ENCODE data around the gene FGF23.

FGF23 gene

GRCh38 chr12:4383304-4383865, 3.9 kb upstream of the FGF23 start:
- no peak for DNase-seq (ENCODE audit: low read depth in 2 of 2)

- no peak for DNase-seq (ENCODE audit: low read depth in 2 of 2)
These were observed 820 bp upstream of the FGF23 start for GRCh38 chr12:4380332-4380731.

- no peak for DNase-seq (ENCODE audit: low read depth in 2 of 2)
These were observed 740 bp downstream of the FGF23 start for GRCh38 chr12:4378772-4379171.

- no peak for DNase-seq (ENCODE audit: low read depth in 2 of 2)
These were observed 4.1 kb downstream of the FGF23 start for GRCh38 chr12:4375449-4375848.

GRCh38 chr12:4372653-4373052, 6.9 kb downstream of the FGF23 start:
- DNase-seq (ENCODE audit: low read depth in 2 of 2), result no peak

- DNase-seq (ENCODE audit: low read depth in 2 of 2), result no peak
These were observed 9.2 kb downstream of the FGF23 start for GRCh38 chr12:4370265-4370664.

GRCh38 chr12:4369548-4369947, 10.0 kb downstream of the FGF23 start:
- DNase-seq (ENCODE audit: low read depth in 2 of 2), result no peak

GRCh38 chr12:4366090-4366489, 13.4 kb downstream of the FGF23 start:
- DNase-seq (ENCODE audit: low read depth in 2 of 2), result no peak

- DNase-seq (ENCODE audit: low read depth in 2 of 2), result no peak
These were observed 23.5 kb downstream of the FGF23 start for GRCh38 chr12:4356041-4356327.

- DNase-seq (ENCODE audit: low read depth in 2 of 2), result no peak
These were observed 24.1 kb downstream of the FGF23 start for GRCh38 chr12:4355156-4356040.

GRCh38 chr12:4353785-4354208, 25.7 kb downstream of the FGF23 start:
- no peak for DNase-seq (ENCODE audit: low read depth in 2 of 2)

- no peak for DNase-seq (ENCODE audit: low read depth in 2 of 2)
These were observed 32.6 kb downstream of the FGF23 start for GRCh38 chr12:4346931-4347330.

- DNase-seq (ENCODE audit: low read depth in 2 of 2), result no peak
These were observed 47.7 kb downstream of the FGF23 start for GRCh38 chr12:4331842-4332241.

GRCh38 chr12:4331221-4331620, 48.3 kb downstream of the FGF23 start:
- DNase-seq (ENCODE audit: low read depth in 2 of 2), result no peak

GRCh38 chr12:4330203-4330602, 49.3 kb downstream of the FGF23 start:
- DNase-seq (ENCODE audit: low read depth in 2 of 2), result no peak

- DNase-seq (ENCODE audit: low read depth in 2 of 2), result no peak
These were observed 52.2 kb downstream of the FGF23 start for GRCh38 chr12:4327293-4327692.

GRCh38 chr12:4325966-4326365, 53.5 kb downstream of the FGF23 start:
- no peak for DNase-seq (ENCODE audit: low read depth in 2 of 2)

- no peak for DNase-seq (ENCODE audit: low read depth in 2 of 2)
These were observed 55.1 kb downstream of the FGF23 start for GRCh38 chr12:4324366-4324765.

GRCh38 chr12:4323396-4323795, 56.1 kb downstream of the FGF23 start:
- no peak for DNase-seq (ENCODE audit: low read depth in 2 of 2)

GRCh38 chr12:4322726-4323125, 56.8 kb downstream of the FGF23 start:
- no peak for DNase-seq (ENCODE audit: low read depth in 2 of 2)

- peak; percentile 84 to 88 for DNase-seq (ENCODE audit: low read depth in 2 of 2)
These were observed 58.4 kb downstream of the FGF23 start, which contains the start of gene TIGAR for GRCh38 chr12:4320853-4321701. Gene TIGAR, plus strand, starts transcription at chr12:4321213. Its CDS starts 59 bp downstream, at chr12:4321272.

- no peak for DNase-seq (ENCODE audit: low read depth in 2 of 2)
These were observed 59.0 kb downstream of the FGF23 start for GRCh38 chr12:4320497-4320852.

All from fibroblast of skin of left quadriceps (primary cell).